Right ventricle myocardium inferior (tissue), 1 donor: Measurements from ENCODE around the gene SMNDC1. TPM values are rescaled to one million over a fixed set of nuclear protein-coding genes. Genes with fewer than 3 reads are reported as not detected.
"Not testable (repeated sequence)": the region's sequence is repeated elsewhere in the genome, so short reads cannot be mapped to it uniquely, and the experiment has no call there.

ENCODE experiments used
- ATAC-seq: fragments of 200-7000 bp; cut with Tn5 transposase; one replicate; pipeline ENCODE4 v1.9.1; 2020; ENCODE audit warnings: mild to moderate bottlenecking, moderate library complexity
- DNase-seq: peaks from one replicate; pipeline ENCODE4 v3.0.0; 2021; ENCODE audit errors: missing footprints
- intact Hi-C: fragments of 100-400 bp; cut with DNase I; formaldehyde crosslinking; loops from one replicate; pipeline ENCODE4 v1.11.0; 2022
- total RNA-seq: library from RNA; stranded (reverse); fragmentation: NEBNext Ultra II Directional; extraction: Animal tissue kit (Norgen Biotek cat#: 25700); gene quantifications from one replicate; pipeline ENCODE4 v1.2.1, GENCODE V29; 2021
- donor health status: DM: no; HTN: yes; CAD: no; lungs with severe emphysema.

SMNDC1 gene
- total RNA-seq, 1 donor from 2014 or later, result 27.6 TPM

- ATAC-seq, result peak; percentile 47
- DNase-seq, result no peak
- intact Hi-C loops, result loop anchor here (2.0 to 10.0 kb wide), 2 partner anchors 241 to 609 kb away; partner anchors contain the start of genes BBIP1 and SHOC2
Observed at GRCh38 chr10:110305767-110306451, 1.2 kb upstream of the SMNDC1 start.

- intact Hi-C loops, result loop anchor here (10.0 kb wide), 1 partner anchor 610 kb away; the partner anchor contains the start of genes BBIP1 and SHOC2
- no peak for DNase-seq
- ATAC-seq, result peak; percentile 69
Observed at GRCh38 chr10:110304394-110304779, 333 bp downstream of the SMNDC1 start.

GRCh38 chr10:110303681-110304080, 1.0 kb downstream of the SMNDC1 start:
- ATAC-seq (no peak), DNase-seq (no peak)
- intact Hi-C loops, result loop anchor here (10.0 kb wide), 1 partner anchor 611 kb away; the partner anchor contains the start of genes BBIP1 and SHOC2

GRCh38 chr10:110300486-110300986, 4.2 kb downstream of the SMNDC1 start:
- ATAC-seq, result no peak
- intact Hi-C loops, result loop anchor here (10.0 kb wide), 1 partner anchor 614 kb away; the partner anchor contains the start of genes BBIP1 and SHOC2
- no peak for DNase-seq

GRCh38 chr10:110296966-110297365, 7.8 kb downstream of the SMNDC1 start:
- DNase-seq, result no peak
- intact Hi-C loops, result no loop called here
- no peak for ATAC-seq

GRCh38 chr10:110286841-110287240, 17.9 kb downstream of the SMNDC1 start:
- intact Hi-C loops, result no loop called here
- no peak for ATAC-seq
- DNase-seq, result no peak

GRCh38 chr10:110285501-110285900, 19.2 kb downstream of the SMNDC1 start:
- intact Hi-C loops, result no loop called here
- DNase-seq (no peak), ATAC-seq (no peak)

- ATAC-seq (no peak), DNase-seq (no peak)
- intact Hi-C loops, result no loop called here
Observed at GRCh38 chr10:110284262-110284661, 20.5 kb downstream of the SMNDC1 start.

- peak; percentile 76 for ATAC-seq
- DNase-seq, result no peak
- intact Hi-C loops, result loop anchor here (1.0 to 10.0 kb wide), 5 partner anchors 53 to 397 kb away; partner anchors contain the start of gene ADD3
Observed at GRCh38 chr10:110279407-110279986, 25.2 kb downstream of the SMNDC1 start.

- ATAC-seq (no peak), DNase-seq (no peak)
- intact Hi-C loops, result loop anchor here (1.0 to 10.0 kb wide), 5 partner anchors 52 to 396 kb away; partner anchors contain the start of gene ADD3
Observed at GRCh38 chr10:110278562-110279406, 25.9 kb downstream of the SMNDC1 start.

- ATAC-seq (no peak), DNase-seq (no peak)
- intact Hi-C loops, result loop anchor here (5.0 to 10.0 kb wide), 2 partner anchors 273 to 395 kb away; partner anchors contain the start of gene ADD3
Observed at GRCh38 chr10:110277591-110277990, 27.1 kb downstream of the SMNDC1 start.

- DNase-seq (no peak), ATAC-seq (no peak)
- intact Hi-C loops, result loop anchor here (5.0 to 10.0 kb wide), 2 partner anchors 272 to 394 kb away; partner anchors contain the start of gene ADD3
Observed at GRCh38 chr10:110276603-110277002, 28.1 kb downstream of the SMNDC1 start.

GRCh38 chr10:110275128-110275729, 29.5 kb downstream of the SMNDC1 start:
- ATAC-seq, result no peak
- DNase-seq, result no peak
- intact Hi-C loops, result loop anchor here (5.0 to 10.0 kb wide), 2 partner anchors 270 to 393 kb away; partner anchors contain the start of gene ADD3

- ATAC-seq, result no peak
- no peak for DNase-seq
- intact Hi-C loops, result loop anchor here (5.0 to 10.0 kb wide), 2 partner anchors 270 to 392 kb away; partner anchors contain the start of gene ADD3
Observed at GRCh38 chr10:110274647-110275046, 30.1 kb downstream of the SMNDC1 start.

GRCh38 chr10:110274072-110274627, 30.6 kb downstream of the SMNDC1 start:
- ATAC-seq (no peak), DNase-seq (no peak)
- intact Hi-C loops, result loop anchor here (10.0 kb wide), 1 partner anchor 269 kb away; the partner anchor contains the start of gene ADD3

GRCh38 chr10:110273474-110273873, 31.2 kb downstream of the SMNDC1 start:
- peak; percentile 61 for ATAC-seq
- peak; percentile 83 for DNase-seq
- intact Hi-C loops, result loop anchor here (10.0 kb wide), 1 partner anchor 269 kb away; the partner anchor contains the start of gene ADD3

GRCh38 chr10:110272995-110273394, 31.7 kb downstream of the SMNDC1 start:
- not testable (repeated sequence) for DNase-seq, ATAC-seq
- intact Hi-C loops, result loop anchor here (10.0 kb wide), 1 partner anchor 268 kb away; the partner anchor contains the start of gene ADD3
